ENCODE measurements around the gene IL1RAPL2.

DNA sequence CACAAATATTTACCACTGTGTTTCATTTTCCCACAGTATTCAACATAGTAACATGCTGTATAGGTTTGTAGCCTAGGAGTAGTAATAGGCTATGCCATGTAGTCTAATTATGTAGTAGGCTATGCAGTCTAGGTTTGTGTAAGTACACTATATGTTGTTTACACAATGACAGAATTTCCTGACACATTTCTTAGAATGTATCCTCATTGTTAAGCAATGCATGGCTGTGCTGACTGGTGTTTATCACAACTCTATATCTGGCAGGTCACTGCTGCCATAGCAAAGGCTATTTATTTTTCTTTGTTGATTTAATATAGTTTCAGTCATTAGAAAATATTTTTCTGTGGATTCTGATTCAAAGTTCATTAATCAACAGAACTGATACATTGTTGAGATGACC, 762.8 kb downstream of the IL1RAPL2 start:
- TF ChIP-seq, protein P1, sequence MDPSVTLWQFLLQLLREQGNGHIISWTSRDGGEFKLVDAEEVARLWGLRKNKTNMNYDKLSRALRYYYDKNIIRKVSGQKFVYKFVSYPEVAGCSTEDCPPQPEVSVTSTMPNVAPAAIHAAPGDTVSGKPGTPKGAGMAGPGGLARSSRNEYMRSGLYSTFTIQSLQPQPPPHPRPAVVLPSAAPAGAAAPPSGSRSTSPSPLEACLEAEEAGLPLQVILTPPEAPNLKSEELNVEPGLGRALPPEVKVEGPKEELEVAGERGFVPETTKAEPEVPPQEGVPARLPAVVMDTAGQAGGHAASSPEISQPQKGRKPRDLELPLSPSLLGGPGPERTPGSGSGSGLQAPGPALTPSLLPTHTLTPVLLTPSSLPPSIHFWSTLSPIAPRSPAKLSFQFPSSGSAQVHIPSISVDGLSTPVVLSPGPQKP (IDR thresholded peaks at IDR 0.05; ENCODE audit: low read depth, low read length): no peak
- TF ChIP-seq, protein P2, sequence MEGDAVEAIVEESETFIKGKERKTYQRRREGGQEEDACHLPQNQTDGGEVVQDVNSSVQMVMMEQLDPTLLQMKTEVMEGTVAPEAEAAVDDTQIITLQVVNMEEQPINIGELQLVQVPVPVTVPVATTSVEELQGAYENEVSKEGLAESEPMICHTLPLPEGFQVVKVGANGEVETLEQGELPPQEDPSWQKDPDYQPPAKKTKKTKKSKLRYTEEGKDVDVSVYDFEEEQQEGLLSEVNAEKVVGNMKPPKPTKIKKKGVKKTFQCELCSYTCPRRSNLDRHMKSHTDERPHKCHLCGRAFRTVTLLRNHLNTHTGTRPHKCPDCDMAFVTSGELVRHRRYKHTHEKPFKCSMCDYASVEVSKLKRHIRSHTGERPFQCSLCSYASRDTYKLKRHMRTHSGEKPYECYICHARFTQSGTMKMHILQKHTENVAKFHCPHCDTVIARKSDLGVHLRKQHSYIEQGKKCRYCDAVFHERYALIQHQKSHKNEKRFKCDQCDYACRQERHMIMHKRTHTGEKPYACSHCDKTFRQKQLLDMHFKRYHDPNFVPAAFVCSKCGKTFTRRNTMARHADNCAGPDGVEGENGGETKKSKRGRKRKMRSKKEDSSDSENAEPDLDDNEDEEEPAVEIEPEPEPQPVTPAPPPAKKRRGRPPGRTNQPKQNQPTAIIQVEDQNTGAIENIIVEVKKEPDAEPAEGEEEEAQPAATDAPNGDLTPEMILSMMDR (IDR thresholded peaks at IDR 0.05): no peak
- TF ChIP-seq FOSL2 (IDR thresholded peaks at IDR 0.05) (no peak), FOSL2 (CRISPR knock-in tag; IDR thresholded peaks at IDR 0.05) (no peak), CEBPB (IDR thresholded peaks at IDR 0.05) (no peak), EP300 (IDR thresholded peaks at IDR 0.05) (no peak)
- TF ChIP-seq, protein P3, sequence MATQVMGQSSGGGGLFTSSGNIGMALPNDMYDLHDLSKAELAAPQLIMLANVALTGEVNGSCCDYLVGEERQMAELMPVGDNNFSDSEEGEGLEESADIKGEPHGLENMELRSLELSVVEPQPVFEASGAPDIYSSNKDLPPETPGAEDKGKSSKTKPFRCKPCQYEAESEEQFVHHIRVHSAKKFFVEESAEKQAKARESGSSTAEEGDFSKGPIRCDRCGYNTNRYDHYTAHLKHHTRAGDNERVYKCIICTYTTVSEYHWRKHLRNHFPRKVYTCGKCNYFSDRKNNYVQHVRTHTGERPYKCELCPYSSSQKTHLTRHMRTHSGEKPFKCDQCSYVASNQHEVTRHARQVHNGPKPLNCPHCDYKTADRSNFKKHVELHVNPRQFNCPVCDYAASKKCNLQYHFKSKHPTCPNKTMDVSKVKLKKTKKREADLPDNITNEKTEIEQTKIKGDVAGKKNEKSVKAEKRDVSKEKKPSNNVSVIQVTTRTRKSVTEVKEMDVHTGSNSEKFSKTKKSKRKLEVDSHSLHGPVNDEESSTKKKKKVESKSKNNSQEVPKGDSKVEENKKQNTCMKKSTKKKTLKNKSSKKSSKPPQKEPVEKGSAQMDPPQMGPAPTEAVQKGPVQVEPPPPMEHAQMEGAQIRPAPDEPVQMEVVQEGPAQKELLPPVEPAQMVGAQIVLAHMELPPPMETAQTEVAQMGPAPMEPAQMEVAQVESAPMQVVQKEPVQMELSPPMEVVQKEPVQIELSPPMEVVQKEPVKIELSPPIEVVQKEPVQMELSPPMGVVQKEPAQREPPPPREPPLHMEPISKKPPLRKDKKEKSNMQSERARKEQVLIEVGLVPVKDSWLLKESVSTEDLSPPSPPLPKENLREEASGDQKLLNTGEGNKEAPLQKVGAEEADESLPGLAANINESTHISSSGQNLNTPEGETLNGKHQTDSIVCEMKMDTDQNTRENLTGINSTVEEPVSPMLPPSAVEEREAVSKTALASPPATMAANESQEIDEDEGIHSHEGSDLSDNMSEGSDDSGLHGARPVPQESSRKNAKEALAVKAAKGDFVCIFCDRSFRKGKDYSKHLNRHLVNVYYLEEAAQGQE (IDR thresholded peaks at IDR 0.05): no peak
